ENCODE results near the gene NPAS3.

Gene NPAS3

GRCh38 chr14:33689680-33690079, 751.0 kb downstream of the NPAS3 start:
- no peaks in the 10 kb centered on the region for H3K4me1 ChIP-seq (ENCODE audit: insufficient read depth, low read length, poor library complexity, severe bottlenecking)
- H3K9me3 ChIP-seq (ENCODE audit: insufficient read depth, low read depth, low read length): no peaks in the 10 kb centered on the region; the same call in 1 of the 2 replicates
- H4K20me1 ChIP-seq (ENCODE audit: insufficient read depth, low read length, poor library complexity, severe bottlenecking): no peaks in the 10 kb centered on the region
- H3K4me3 ChIP-seq (ENCODE audit: low read length, poor library complexity, severe bottlenecking): no peak overlapping the region
- TF ChIP-seq CTCF (conservative IDR thresholded peaks at IDR 0.05; ENCODE audit: low read length) (no peak), EZH2phosphoT487 (IDR thresholded peaks at IDR 0.05; ENCODE audit: borderline replicate concordance) (no peak)
- H3K27me3 ChIP-seq (ENCODE audit: insufficient read depth, low read length, poor library complexity, severe bottlenecking): no peaks in the 10 kb centered on the region
- no peak overlapping the region for H3K4me2 ChIP-seq (ENCODE audit: low read depth, low read length, poor library complexity, severe bottlenecking)
- H2AFZ ChIP-seq (ENCODE audit: low read length): no peak overlapping the region
- H3F3A ChIP-seq (ENCODE audit: low read depth): no peaks in the 10 kb centered on the region
- no peaks in the 10 kb centered on the region for H3K36me3 ChIP-seq (ENCODE audit: insufficient read depth, low read length)
- H3K9ac ChIP-seq (ENCODE audit: low read depth, low read length, poor library complexity, severe bottlenecking): no peak overlapping the region
- no peaks in the 10 kb centered on the region for H3K9me2 ChIP-seq (replicated peaks; ENCODE audit: low read depth, low read length)
- H3K79me2 ChIP-seq (ENCODE audit: insufficient read depth, low read length): no peaks in the 10 kb centered on the region

GRCh38 chr14:33691907-33692306, 753.2 kb downstream of the NPAS3 start:
- Histone ChIP-seq H3K27me3 (ENCODE audit: insufficient read depth, low read length, poor library complexity, severe bottlenecking) (no peaks in the 10 kb centered on the region), H2AFZ (ENCODE audit: low read length) (no peak overlapping the region), H3K36me3 (ENCODE audit: insufficient read depth, low read length) (no peaks in the 10 kb centered on the region), H3K9me2 (replicated peaks; ENCODE audit: low read depth, low read length) (no peaks in the 10 kb centered on the region), H3F3A (ENCODE audit: low read depth) (no peaks in the 10 kb centered on the region), H3K4me3 (ENCODE audit: low read length, poor library complexity, severe bottlenecking) (no peak overlapping the region), H3K4me1 (ENCODE audit: insufficient read depth, low read length, poor library complexity, severe bottlenecking) (no peaks in the 10 kb centered on the region), H3K79me2 (ENCODE audit: insufficient read depth, low read length) (no peaks in the 10 kb centered on the region), H4K20me1 (ENCODE audit: insufficient read depth, low read length, poor library complexity, severe bottlenecking) (no peaks in the 10 kb centered on the region), H3K9me3 (ENCODE audit: insufficient read depth, low read depth, low read length) (no peaks in the 10 kb centered on the region), H3K9ac (ENCODE audit: low read depth, low read length, poor library complexity, severe bottlenecking) (no peak overlapping the region), H3K4me2 (ENCODE audit: low read depth, low read length, poor library complexity, severe bottlenecking) (no peak overlapping the region)
- no peak for TF ChIP-seq EZH2phosphoT487 (IDR thresholded peaks at IDR 0.05; ENCODE audit: borderline replicate concordance)
- no peak for TF ChIP-seq CTCF (conservative IDR thresholded peaks at IDR 0.05; ENCODE audit: low read length)

- no peak overlapping the region for H2AFZ ChIP-seq (ENCODE audit: low read length)
- no peaks in the 10 kb centered on the region for H3F3A ChIP-seq (ENCODE audit: low read depth)
- H3K9ac ChIP-seq (ENCODE audit: low read depth, low read length, poor library complexity, severe bottlenecking): no peak overlapping the region
- no peak overlapping the region for H3K4me2 ChIP-seq (ENCODE audit: low read depth, low read length, poor library complexity, severe bottlenecking)
- TF ChIP-seq EZH2phosphoT487 (IDR thresholded peaks at IDR 0.05; ENCODE audit: borderline replicate concordance): no peak
- no peak for TF ChIP-seq CTCF (conservative IDR thresholded peaks at IDR 0.05; ENCODE audit: low read length)
- H3K9me2 ChIP-seq (replicated peaks; ENCODE audit: low read depth, low read length): no peaks in the 10 kb centered on the region
- H3K4me1 ChIP-seq (ENCODE audit: insufficient read depth, low read length, poor library complexity, severe bottlenecking): no peaks in the 10 kb centered on the region
- H4K20me1 ChIP-seq (ENCODE audit: insufficient read depth, low read length, poor library complexity, severe bottlenecking): no peaks in the 10 kb centered on the region
- no peaks in the 10 kb centered on the region for H3K9me3 ChIP-seq (ENCODE audit: insufficient read depth, low read depth, low read length)
- no peaks in the 10 kb centered on the region for H3K79me2 ChIP-seq (ENCODE audit: insufficient read depth, low read length)
- no peak overlapping the region for H3K4me3 ChIP-seq (ENCODE audit: low read length, poor library complexity, severe bottlenecking)
- no peaks in the 10 kb centered on the region for H3K36me3 ChIP-seq (ENCODE audit: insufficient read depth, low read length)
- no peaks in the 10 kb centered on the region for H3K27me3 ChIP-seq (ENCODE audit: insufficient read depth, low read length, poor library complexity, severe bottlenecking)
Measured at GRCh38 chr14:33692762-33693161, 754.1 kb downstream of the NPAS3 start.

Data from Loucy (cell line).